HG02973 (cell line): Measurements from ENCODE around the gene FKBP2.
A peak's percentile ranks its signal among the peaks of the same experiment; 100 is the strongest.

Experiments
- ATAC-seq: cut with Tn5 transposase; IDR thresholded peaks from one replicate; pipeline ENCODE4 v1.9.1; 2021; ENCODE audit warnings: moderate library complexity; ENCODE audit not compliant: unreplicated experiment

The FKBP2 gene

DNA sequence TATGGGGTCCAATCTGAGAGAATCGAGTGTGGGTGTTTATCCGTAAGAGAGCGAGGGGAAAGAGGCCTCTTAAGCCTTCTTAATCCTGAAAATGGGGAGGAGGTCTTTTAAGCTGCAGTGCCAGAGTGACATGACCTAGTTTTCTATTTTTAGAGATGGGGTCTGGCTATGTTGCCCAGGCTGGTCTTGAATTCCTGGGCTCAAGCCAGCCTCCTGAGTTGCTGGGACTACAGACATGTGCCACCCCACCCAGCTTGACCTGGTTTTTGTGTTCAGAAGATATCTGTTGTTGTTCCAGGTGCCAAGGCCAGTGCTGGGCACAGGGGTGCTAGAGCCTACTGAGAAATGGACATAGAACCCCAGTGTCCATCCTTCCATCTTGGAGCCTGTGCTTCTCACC lies 42.2 kb downstream of the FKBP2 start:
- ATAC-seq: no peak

GRCh38 chr11:64284048-64284961 lies 43.4 kb downstream of the FKBP2 start, which contains the start of gene BAD:
Gene BAD (minus strand): TSS chr11:64284665. CDS start chr11:64284368, 297 bp downstream.
- ATAC-seq: peak; percentile 69

- peak; percentile 43 for ATAC-seq
Observed at GRCh38 chr11:64284962-64285884, 44.3 kb downstream of the FKBP2 start, which contains the start of gene GPR137. Gene GPR137 (plus strand): TSS chr11:64285848. CDS start chr11:64286525, 677 bp downstream.

DNA sequence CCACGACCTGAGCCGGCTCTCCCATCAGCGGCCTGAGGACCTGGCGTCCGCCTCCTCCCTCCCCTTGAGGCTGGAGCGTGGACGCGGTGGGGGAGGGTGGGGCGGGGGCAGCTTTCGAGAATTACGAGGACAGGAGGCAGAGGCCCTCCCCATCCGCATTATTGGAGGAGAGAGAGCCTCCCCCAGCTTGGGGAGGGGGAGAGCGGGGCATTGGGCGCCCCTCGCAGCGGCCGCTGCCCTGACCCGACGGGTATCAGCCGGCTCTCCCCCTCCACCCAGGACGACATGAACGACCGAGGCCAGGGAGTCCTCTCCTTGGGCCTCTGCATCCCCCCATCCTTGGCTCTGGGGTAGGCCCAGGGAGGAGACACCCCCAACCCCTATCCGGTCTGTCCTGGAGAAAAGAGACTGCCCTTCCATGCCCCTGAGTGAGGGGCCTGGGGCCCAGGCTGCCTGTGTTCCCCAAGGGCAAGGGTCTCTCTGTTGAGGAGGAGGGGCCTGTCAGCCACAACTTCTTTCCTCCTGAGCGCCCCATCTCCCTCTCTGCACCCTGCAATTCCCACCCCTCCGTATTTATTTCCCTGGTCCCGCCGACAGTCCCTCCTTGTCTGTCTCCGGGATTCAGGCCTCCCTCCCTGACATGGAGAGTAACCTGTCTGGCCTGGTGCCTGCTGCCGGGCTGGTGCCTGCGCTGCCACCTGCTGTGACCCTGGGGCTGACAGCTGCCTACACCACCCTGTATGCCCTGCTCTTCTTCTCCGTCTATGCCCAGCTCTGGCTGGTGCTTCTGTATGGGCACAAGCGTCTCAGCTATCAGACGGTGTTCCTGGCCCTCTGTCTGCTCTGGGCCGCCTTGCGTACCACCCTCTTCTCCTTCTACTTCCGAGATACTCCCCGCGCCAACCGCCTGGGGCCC lies 45.2 kb downstream of the FKBP2 start:
- no peak for ATAC-seq

GRCh38 chr11:64286801-64287159 lies 45.9 kb downstream of the FKBP2 start:
- no peak for ATAC-seq

DNA sequence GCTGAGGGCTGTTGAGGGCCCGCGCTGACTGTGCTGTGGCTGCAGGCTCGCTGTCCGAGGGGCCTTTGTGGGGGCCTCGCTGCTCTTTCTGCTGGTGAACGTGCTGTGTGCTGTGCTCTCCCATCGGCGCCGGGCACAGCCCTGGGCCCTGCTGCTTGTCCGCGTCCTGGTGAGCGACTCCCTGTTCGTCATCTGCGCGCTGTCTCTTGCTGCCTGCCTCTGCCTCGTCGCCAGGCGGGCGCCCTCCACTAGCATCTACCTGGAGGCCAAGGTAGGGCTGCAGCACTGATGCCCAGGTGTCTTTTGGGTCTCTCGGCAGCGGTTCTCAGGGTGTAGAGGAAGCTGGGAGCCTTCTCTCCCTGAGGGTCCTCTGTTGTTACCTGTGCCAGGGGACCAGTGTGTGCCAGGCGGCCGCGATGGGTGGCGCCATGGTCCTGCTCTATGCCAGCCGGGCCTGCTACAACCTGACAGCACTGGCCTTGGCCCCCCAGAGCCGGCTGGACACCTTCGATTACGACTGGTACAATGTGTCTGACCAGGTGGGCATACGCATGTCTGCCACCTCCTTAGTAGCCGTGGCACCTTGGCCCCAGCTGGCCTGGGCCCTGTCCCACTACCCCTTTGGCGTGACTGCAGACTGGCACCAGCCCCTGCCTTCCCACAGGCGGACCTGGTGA lies 46.9 kb downstream of the FKBP2 start:
- no peak for ATAC-seq

- no peak for ATAC-seq
Observed at GRCh38 chr11:64288353-64288750, 47.5 kb downstream of the FKBP2 start.

DNA sequence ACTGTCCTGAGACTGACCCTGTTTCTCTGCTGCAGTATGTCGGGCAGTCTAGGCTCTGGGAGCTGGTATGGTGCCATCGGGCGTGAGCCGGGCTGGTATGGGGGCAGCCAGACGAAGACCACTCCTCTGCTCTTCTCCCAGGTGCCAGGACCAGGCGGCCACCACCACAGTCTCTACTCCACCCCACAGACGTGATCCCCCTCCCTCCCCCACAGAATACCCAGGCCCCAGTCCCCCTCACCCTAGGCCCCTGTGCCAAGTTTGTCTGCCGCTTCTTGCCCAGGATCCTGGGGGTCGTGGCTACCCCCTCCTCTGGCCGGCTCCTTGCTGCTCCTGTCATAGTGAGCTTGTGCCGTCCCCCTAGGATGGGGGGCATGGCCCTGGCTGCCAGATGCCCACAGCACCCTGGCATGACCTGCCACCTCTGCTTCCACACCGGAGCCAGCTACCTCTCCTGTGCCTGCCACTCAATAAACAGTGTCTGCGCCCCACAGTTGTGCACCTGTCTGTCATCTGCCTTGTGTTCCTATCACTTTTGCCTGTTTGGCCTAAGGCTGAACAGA lies 48.2 kb downstream of the FKBP2 start:
- no peak for ATAC-seq

DNA sequence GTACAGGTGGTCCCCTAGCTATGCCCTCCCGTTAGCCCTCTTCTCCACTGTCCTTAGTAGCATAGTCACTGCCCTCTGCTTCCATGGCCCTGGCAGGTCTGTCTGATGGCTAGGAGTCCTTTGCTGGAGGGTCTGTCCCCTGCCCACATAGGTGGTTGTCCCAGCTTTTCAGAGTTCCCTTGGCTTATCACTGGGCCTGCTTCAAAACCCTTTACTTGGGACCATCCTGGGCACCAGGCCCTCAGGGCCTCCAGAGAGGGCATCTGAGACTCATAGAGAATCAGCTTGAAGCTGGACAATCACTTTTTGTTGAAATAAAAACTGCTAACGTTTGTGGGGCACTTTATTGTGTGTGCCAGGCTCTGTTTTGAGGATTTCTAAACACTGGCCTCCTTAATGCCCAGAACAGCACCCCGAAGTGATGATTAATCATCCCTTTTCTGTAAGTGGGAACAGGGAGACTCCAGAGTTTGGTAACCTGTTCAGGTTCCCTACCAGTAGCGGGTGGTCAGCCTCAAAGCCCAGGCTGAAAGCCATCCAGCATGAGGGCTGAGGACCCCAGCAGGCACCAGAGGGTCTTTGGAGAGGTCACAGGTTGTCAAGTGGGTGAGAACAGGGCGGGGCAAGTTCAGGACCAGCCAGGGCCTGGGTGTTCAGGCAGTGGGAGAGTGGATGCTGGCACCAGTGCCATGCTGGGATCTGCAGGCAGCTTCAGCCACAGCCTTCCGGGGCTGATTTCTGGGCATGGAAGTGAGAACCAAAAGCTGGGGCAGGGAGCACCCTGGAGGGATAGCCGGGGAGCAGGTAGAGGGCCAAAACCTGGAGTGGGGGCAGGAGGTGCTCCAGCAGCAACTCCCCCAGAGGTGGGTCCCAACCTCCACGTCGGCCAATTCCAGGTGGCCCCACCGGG lies 49.7 kb downstream of the FKBP2 start:
- ATAC-seq: no peak

GRCh38 chr11:64291262-64291751 lies 50.4 kb downstream of the FKBP2 start, which contains the start of gene KCNK4:
Gene KCNK4 (plus strand): TSS chr11:64291302. CDS start chr11:64293019, 1,717 bp downstream.
- no peak for ATAC-seq

- no peak for ATAC-seq
Observed at GRCh38 chr11:64291752-64292459, 51.0 kb downstream of the FKBP2 start.

DNA sequence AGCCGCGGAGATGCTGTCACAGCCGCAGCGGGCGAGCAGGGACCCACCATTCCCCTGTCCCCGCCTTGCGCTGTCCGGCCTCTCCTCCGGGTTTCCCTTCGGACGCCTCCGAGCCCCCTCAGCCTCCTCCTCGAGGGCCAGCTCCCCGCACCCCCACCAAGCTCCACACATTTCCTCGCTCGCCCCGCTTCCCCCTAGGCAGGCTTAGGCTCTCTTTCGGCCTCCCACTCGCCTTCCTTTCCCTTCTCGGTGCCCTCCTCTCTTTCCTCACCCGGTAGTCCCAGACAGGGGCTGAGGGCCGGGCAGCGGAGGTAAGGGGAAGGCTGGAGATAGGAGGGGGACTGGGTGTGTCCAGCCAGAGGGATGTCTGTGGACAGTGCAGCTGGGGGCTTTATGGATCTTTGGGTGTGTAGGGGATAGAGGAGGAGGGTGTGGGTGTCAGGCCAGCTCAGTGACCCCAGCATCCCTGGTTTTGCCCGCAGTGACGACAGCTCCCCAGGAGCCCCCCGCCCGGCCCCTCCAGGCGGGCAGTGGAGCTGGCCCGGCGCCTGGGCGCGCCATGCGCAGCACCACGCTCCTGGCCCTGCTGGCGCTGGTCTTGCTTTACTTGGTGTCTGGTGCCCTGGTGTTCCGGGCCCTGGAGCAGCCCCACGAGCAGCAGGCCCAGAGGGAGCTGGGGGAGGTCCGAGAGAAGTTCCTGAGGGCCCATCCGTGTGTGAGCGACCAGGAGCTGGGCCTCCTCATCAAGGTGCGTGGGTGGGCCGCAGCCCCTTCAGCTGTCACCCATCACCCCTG lies 51.8 kb downstream of the FKBP2 start:
- no peak for ATAC-seq
